Measurements from ENCODE around the gene MCOLN3.
"Not testable (repeated sequence)": the region's sequence is repeated elsewhere in the genome, so short reads cannot be mapped to it uniquely, and the experiment has no call there.

MCOLN3 gene

GRCh38 chr1:85047472-85048295, 616 bp downstream of the MCOLN3 start:
- DNase-seq, result no peak

GRCh38 chr1:85047144-85047471, 1.2 kb downstream of the MCOLN3 start:
- DNase-seq, result no peak

GRCh38 chr1:85042413-85042812, 5.9 kb downstream of the MCOLN3 start:
- no peak for DNase-seq

- DNase-seq, result no peak
Measured at GRCh38 chr1:85041793-85042192, 6.5 kb downstream of the MCOLN3 start.

GRCh38 chr1:85033221-85033620, 15.1 kb downstream of the MCOLN3 start:
- no peak for DNase-seq

GRCh38 chr1:85030536-85030935, 17.8 kb downstream of the MCOLN3 start:
- no peak for DNase-seq

- no peak for DNase-seq
Measured at GRCh38 chr1:85028151-85028550, 20.1 kb downstream of the MCOLN3 start.

GRCh38 chr1:85027242-85027983, 20.9 kb downstream of the MCOLN3 start:
- DNase-seq, result peak; percentile 11

- no peak for DNase-seq
Measured at GRCh38 chr1:85025940-85026339, 22.4 kb downstream of the MCOLN3 start.

- no peak for DNase-seq
Measured at GRCh38 chr1:85024736-85025135, 23.6 kb downstream of the MCOLN3 start.

- no peak for DNase-seq
Measured at GRCh38 chr1:85022700-85023099, 25.6 kb downstream of the MCOLN3 start.

GRCh38 chr1:85019994-85020393, 28.3 kb downstream of the MCOLN3 start:
- no peak for DNase-seq

GRCh38 chr1:85015826-85016225, 32.5 kb downstream of the MCOLN3 start:
- DNase-seq, result no peak

- not testable (repeated sequence) for DNase-seq
Measured at GRCh38 chr1:85005641-85006040, 42.7 kb downstream of the MCOLN3 start.

- no peak for DNase-seq
Measured at GRCh38 chr1:85001742-85002141, 46.6 kb downstream of the MCOLN3 start.

- peak; percentile 69 for DNase-seq
Measured at GRCh38 chr1:84998642-84999280, 49.5 kb downstream of the MCOLN3 start.

- peak; percentile 40 for DNase-seq
Measured at GRCh38 chr1:84997667-84998600, 50.4 kb downstream of the MCOLN3 start.

GRCh38 chr1:84996846-84997666, 51.2 kb downstream of the MCOLN3 start, which contains the start of gene MCOLN2:
Gene MCOLN2 (minus strand): TSS chr1:84997113. CDS start chr1:84996872, 241 bp downstream.
- peak; percentile 63 for DNase-seq

GRCh38 chr1:84995484-84996334, 52.6 kb downstream of the MCOLN3 start:
- DNase-seq, result peak; percentile 43

GRCh38 chr1:84991097-84991920, 57.0 kb downstream of the MCOLN3 start:
- no peak for DNase-seq
